HG03108 (cell line): ENCODE results near the gene TRERF1.
"Not testable (repeated sequence)": the region's sequence is repeated elsewhere in the genome, so short reads cannot be mapped to it uniquely, and the experiment has no call there.

Experiments
- ATAC-seq: cut with Tn5 transposase; IDR thresholded peaks from one replicate; pipeline ENCODE4 v1.9.1; 2021; ENCODE audit warnings: moderate library complexity; ENCODE audit not compliant: unreplicated experiment

The TRERF1 gene

GRCh38 chr6:42340511-42340910 lies 111.2 kb downstream of the TRERF1 start:
- no peak for ATAC-seq

DNA sequence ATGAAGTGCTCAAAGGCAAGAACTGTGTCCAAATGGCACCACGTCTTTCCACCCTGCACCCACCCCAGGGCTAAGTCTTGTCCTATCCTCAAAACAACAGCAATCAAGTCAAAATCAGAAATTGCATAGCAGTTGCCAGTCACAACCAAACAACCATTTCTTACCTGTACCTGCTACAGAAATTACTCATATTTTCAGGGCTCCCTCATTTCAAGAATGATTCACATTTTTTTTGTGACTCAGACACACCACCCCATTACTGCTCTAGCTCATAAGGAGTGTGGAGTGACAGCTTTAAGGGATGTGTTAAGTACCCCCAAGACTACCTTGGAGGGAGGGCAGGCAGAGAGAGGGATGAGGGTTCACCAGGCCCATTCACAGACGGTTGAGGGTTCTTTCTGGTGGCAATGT lies 111.7 kb downstream of the TRERF1 start:
- ATAC-seq = peak; percentile 52

DNA sequence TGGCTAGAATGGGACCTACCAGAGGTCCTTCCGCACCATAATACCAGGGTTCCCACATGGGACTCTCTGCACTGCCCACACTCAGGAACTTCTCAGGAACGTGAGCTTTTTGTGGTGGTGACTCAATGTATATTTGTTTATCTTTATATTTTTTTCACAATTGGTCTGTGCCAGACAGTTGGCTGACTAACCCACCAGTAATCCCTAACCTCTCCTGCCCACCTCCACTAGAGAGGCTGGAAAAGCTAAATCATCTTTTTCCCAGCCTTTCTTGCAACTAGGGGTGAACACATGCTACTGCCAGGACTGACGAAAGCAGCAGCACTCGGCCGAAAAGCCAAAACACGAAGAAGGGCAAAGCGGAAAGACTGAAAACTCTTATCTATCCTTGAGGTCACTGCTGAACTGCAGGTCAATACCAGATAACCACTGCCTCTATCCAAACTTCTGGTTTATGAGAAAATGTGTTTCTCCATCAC lies 112.9 kb downstream of the TRERF1 start:
- no peak for ATAC-seq

DNA sequence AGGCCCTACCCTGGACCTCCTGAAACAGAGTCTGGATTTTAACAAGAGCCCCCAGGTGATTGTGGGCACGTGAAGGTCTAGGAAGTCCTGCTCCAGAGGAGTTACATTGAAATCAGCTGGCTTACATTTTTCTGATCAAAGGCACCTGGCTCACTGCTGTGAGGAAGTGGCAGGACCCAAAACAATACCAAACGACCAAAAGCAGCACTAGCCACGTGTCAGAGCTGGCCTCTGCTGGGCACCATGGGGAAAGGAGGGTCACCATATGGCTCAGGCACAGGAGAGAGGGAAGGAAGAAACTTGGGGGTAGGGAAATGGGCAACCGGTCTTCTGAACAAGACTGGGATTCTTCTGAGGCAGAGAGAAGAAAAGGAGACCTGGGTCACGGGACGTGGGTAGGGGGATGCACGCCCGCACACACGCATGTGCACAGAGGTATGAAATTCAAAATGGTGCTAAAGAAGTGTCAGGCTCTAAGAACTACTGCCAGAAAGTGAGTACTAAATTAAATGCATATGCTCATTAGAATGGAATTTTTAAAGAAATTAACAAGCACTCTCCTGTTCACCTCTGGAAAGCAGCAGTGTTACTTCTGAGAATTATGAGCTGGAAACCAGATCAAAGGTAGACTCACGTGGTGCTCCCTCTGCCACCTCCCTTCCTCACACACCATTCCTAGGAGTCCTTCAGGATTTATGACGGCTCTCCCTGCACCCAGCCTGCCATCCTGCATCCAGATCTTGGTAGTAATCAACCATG lies 113.6 kb downstream of the TRERF1 start:
- ATAC-seq = no peak

GRCh38 chr6:42336431-42336830 lies 115.3 kb downstream of the TRERF1 start:
- ATAC-seq = no peak

- ATAC-seq = no peak
Observed at GRCh38 chr6:42335896-42336295, 115.8 kb downstream of the TRERF1 start.

GRCh38 chr6:42334870-42335269 lies 116.9 kb downstream of the TRERF1 start:
- no peak for ATAC-seq

DNA sequence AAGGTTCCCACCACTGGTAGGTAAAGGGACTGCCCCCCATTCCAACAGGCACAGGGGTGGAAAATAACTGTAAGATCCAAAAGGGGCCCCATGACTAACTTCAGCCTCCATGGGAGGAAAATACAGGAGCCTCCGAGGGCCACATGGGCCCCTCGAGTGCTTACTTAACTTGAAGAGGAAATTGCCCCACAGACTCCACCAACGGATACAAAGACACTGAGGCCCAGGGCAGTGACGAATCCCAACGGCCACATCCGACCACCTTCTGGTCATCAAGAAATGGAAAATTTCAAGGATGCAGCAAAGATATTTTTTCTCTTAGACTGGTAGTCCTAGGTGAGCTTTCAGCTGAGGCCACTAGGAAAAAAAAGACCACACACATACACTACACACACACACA lies 118.1 kb downstream of the TRERF1 start:
- ATAC-seq = no peak

- no peak for ATAC-seq
Observed at GRCh38 chr6:42332916-42333315, 118.8 kb downstream of the TRERF1 start.

DNA sequence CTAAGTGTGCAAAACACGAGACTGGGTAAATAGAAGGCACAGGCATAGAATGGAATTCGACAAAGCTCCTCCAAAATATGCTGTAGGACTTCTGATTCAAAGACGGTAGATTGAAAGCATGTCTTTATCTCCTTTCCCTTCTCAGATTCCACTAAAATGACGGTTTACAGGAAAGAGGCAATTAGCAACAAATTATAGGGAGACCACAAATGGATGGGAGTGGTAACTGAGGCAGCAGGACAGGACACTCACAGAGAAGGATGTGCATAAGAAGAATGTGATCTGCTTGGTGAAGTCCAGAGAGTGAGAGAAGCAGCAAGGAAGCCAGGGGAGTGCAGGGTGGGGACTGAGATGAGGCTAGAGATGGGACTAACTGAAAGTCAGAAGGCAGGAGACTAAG lies 120.7 kb downstream of the TRERF1 start:
- ATAC-seq = no peak

GRCh38 chr6:42326248-42326647 lies 125.5 kb downstream of the TRERF1 start:
- no peak for ATAC-seq

DNA sequence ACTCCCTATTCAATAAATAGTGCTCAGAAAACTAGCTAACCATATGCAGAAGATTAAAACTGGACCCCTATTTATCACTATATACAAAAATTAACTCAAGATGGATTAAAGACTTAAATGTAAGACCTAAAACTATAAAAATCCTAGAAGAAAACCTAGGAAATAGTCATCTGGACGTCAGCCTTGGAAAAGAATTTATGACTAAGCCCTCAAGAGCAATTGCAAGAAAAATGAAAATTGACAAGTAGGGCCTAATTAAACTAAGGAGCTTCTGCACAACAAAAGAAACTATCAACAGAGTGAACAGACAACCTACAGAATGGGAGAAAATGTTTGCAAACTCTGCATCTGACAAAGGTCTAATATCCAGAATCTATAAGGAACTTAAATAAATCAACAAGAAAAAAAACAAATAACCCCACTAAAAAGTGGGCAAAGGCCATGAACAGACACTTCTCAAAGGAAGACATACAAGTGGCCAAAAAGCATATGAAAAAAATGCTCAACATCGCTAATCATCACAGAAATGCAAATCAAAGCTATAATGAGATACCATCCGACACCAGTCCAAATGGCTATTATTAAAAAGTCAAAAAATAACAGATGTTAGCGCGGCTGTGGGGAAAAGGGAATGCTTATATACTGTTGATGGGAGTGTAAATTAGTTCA lies 126.9 kb downstream of the TRERF1 start:
- ATAC-seq = not testable (repeated sequence)

- ATAC-seq = no peak
Observed at GRCh38 chr6:42322676-42323075, 129.1 kb downstream of the TRERF1 start.

- ATAC-seq = no peak
Observed at GRCh38 chr6:42321976-42322375, 129.8 kb downstream of the TRERF1 start.

GRCh38 chr6:42320762-42321161 lies 131.0 kb downstream of the TRERF1 start:
- ATAC-seq = no peak

GRCh38 chr6:42318480-42318879 lies 133.2 kb downstream of the TRERF1 start:
- ATAC-seq = no peak

DNA sequence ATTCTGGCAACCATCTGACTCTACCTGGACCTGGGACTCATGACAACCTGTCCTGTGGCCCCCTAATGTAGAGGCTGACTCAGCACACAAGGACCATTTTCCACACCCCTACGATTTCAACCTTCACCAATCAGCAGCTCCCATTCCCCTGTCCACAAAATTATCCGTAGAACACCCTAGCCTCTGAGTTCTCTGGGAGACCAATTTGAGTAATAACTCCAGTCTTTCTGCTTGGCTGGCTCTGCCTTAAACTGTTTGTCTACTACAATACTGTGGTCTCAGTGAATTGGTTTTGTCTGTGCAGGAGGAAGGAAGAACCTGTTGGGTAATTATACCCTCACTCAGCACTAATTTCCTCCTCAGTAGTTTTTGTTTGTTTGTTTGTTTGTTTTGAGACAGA lies 134.7 kb downstream of the TRERF1 start:
- ATAC-seq = no peak

GRCh38 chr6:42315991-42316970 lies 135.4 kb downstream of the TRERF1 start:
- ATAC-seq = no peak

- no peak for ATAC-seq
Observed at GRCh38 chr6:42315259-42315990, 136.3 kb downstream of the TRERF1 start.

DNA sequence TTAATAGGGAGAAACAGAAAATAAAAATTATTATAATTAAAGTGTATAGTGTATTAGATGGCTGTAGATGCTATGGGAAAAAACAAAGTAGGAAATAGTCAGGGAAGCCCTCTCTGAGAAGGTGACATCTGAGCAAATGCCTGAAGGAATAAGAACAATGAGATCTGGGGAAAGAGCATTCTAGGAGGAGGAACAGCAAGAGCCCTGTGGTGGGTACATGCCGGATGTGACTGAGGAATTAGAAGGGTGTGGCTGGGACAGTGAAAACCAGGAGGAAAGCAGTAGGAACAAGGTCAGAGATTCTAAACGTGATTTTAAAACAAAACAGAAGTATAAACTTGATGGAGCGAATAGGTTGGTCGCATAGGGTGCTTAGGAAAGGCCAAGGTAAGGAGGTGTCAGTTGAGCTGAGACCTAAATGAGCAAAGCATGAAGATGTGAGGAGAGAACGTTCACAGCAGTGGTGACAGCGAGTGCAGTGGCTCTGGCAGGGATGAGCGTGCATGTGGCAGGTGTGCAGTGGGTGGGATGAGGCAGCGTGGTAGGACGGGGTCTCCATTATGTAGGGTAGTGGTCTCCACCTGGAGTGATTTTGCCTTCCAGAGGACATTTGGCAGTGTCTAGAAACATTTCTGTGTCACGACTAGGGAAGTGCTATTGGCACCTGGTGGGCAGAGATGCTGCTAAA lies 137.0 kb downstream of the TRERF1 start:
- ATAC-seq = no peak
